ENCODE results near the gene FOXO1. TPM values are rescaled to one million over a fixed set of nuclear protein-coding genes. Genes with fewer than 3 reads are reported as not detected.

FOXO1 gene
- total RNA-seq, 6 experiments from 2014 or later: 12.3 to 27.7 (median 14.6) TPM

DNA sequence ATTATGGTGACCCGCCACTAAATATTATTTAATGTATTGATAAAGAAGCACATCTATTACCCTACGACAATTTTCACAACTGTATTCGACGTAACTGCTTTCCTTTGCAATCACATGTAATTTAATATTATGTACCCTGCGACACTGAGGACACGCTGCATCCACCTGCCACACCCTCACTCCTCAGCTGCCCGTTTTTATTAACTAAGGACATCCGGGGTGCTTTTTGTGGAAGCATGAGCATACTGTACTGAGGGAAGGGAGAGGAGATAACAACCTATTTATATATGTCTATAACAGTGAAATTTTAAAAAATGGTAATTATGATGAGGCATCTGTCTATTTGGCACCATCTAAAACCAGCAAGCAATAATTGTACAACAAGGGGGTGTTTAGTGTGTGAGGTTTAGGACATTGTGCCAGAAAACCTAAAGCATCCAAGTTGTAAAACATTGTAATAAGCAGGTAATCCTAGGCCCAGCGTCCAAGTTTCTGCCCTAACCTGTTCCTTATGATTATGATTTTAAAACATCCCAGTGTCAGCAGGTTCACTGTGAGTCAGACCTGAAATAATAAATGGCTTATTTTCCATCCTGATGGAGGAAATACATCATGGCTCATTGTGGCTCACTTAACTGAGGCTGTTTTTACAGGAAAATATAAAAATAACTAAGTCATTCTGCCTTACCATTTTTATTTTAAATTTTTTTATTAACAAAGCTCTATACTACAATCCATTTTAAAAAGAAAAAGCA lies 56.3 kb downstream of the FOXO1 start:
- TF ChIP-seq POLR2A (IDR thresholded peaks at IDR 0.05): no peak
- TF ChIP-seq, protein P1, sequence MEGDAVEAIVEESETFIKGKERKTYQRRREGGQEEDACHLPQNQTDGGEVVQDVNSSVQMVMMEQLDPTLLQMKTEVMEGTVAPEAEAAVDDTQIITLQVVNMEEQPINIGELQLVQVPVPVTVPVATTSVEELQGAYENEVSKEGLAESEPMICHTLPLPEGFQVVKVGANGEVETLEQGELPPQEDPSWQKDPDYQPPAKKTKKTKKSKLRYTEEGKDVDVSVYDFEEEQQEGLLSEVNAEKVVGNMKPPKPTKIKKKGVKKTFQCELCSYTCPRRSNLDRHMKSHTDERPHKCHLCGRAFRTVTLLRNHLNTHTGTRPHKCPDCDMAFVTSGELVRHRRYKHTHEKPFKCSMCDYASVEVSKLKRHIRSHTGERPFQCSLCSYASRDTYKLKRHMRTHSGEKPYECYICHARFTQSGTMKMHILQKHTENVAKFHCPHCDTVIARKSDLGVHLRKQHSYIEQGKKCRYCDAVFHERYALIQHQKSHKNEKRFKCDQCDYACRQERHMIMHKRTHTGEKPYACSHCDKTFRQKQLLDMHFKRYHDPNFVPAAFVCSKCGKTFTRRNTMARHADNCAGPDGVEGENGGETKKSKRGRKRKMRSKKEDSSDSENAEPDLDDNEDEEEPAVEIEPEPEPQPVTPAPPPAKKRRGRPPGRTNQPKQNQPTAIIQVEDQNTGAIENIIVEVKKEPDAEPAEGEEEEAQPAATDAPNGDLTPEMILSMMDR (IDR thresholded peaks at IDR 0.05): no peak
- intact Hi-C loops (cut with DNase I): no loop called here
- ATAC-seq (peak in 1 of 4 donors; percentile 11), DNase-seq (no peak)
- no peaks in the 10 kb centered on the region for H3K27me3 ChIP-seq
- H3K36me3 ChIP-seq: no peaks in the 10 kb centered on the region
- WGBS (ENCODE audit: insufficient coverage, low coverage, low lambda C conversion rate, missing lambda C conversion rate): 86% methylated on average over 9 of the region's 9 CpGs
- H3K4me3 ChIP-seq: no peak overlapping the region
- H3K27ac ChIP-seq: no peak overlapping the region
- H3K9me3 ChIP-seq: no peaks in the 10 kb centered on the region
- peaks cover 0 to 23% (median 2%) of the 10 kb centered on the region in 4 donors for H3K4me1 ChIP-seq

DNA sequence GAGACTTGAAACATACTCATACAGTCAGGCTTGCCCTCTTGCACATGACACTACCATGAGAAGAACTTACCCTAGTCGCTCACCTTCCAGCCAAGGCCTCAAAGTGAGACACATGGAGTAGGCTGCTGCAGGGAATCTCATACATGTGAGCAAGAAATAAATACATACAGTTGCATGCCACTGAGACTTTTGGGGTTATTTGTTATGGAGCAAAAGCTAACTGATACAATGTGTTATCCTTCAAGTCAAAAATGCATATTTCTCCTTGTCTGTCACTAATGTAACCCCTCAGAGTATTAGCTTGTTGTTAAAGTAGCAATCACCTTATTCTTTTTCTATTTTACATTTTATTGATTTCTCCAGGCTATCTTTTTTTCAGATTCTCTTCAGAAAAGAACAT lies 58.1 kb downstream of the FOXO1 start:
- no peak overlapping the region for H3K27ac ChIP-seq
- H3K4me3 ChIP-seq: no peak overlapping the region
- ATAC-seq (no peak), DNase-seq (no peak)
- WGBS (ENCODE audit: insufficient coverage, low coverage, low lambda C conversion rate, missing lambda C conversion rate): 100% methylated on average over 1 of the region's 1 CpG
- no peaks in the 10 kb centered on the region for H3K36me3 ChIP-seq
- intact Hi-C loops (cut with DNase I): no loop called here
- H3K27me3 ChIP-seq: no peaks in the 10 kb centered on the region
- no peak for TF ChIP-seq POLR2A (IDR thresholded peaks at IDR 0.05)
- TF ChIP-seq, protein P1 (IDR thresholded peaks at IDR 0.05): no peak
- H3K4me1 ChIP-seq: peaks cover 0 to 7% (median 0%) of the 10 kb centered on the region in 4 donors
- H3K9me3 ChIP-seq: no peaks in the 10 kb centered on the region

DNA sequence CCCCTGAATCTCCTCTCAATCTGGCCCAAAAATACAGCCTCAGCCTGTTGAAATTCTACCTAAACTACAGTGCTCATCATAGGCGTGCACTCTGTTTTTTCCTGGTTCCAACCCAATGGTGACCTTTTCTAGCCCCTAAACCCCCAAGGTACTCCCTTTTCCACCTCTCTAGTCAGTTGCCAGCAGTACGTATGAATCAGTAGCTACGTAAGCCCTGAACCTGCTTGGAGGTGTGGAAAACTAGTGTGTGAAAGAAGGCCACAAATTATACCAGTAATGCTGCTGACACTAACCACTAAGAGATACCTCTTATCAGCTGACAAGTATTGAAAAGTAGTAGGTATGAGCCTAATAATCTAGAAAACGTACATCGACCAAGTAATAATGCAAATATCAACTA lies 60.9 kb downstream of the FOXO1 start:
- no peak for DNase-seq
- no peaks in the 10 kb centered on the region for H3K36me3 ChIP-seq
- WGBS (ENCODE audit: insufficient coverage, low coverage, low lambda C conversion rate, missing lambda C conversion rate): 80% methylated on average over 5 of the region's 5 CpGs
- no peaks in the 10 kb centered on the region for H3K27me3 ChIP-seq
- H3K27ac ChIP-seq: no peak overlapping the region
- no peak for TF ChIP-seq POLR2A (IDR thresholded peaks at IDR 0.05)
- TF ChIP-seq, protein P1 (IDR thresholded peaks at IDR 0.05): no peak
- H3K9me3 ChIP-seq: no peaks in the 10 kb centered on the region
- no peak for ATAC-seq
- intact Hi-C loops (cut with DNase I): no loop called here
- H3K4me1 ChIP-seq: no peaks in the 10 kb centered on the region
- no peak overlapping the region for H3K4me3 ChIP-seq

DNA sequence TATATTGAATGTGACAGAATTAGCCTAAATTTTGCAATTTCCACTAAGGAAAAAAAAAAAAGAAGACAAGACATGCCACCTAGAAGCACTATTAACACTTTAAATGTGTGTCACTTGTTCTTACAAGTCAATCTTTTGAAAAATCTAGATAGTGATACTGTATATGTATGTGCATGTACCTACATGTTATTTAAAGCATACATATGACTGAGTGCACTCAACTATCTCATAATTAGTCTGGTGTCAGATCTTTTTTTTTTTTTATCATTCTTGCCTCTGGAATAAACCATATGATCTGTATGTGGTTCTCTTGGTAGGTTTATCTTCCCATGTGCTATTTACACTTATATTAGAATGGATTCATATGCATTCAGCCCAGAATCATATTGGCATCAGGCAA lies 62.3 kb downstream of the FOXO1 start:
- intact Hi-C loops (cut with DNase I): no loop called here
- no peak overlapping the region for H3K27ac ChIP-seq
- H3K27me3 ChIP-seq: no peaks in the 10 kb centered on the region
- H3K9me3 ChIP-seq: no peaks in the 10 kb centered on the region
- TF ChIP-seq, protein P1 (IDR thresholded peaks at IDR 0.05): no peak
- TF ChIP-seq POLR2A (IDR thresholded peaks at IDR 0.05): no peak
- H3K36me3 ChIP-seq: no peaks in the 10 kb centered on the region
- H3K4me3 ChIP-seq: no peak overlapping the region
- H3K4me1 ChIP-seq: peaks cover 0 to 9% (median 0%) of the 10 kb centered on the region in 4 donors
- no peak for ATAC-seq
- DNase-seq: no peak
